GM13977 (cell line): ENCODE measurements around the gene MRO.

Experiments
- DNase-seq: peaks from one replicate; pipeline ENCODE4 v3.0.0; 2012; ENCODE audit warnings: low spot score
- CTCF ChIP-seq: IDR thresholded peaks from 2 replicates; pipeline ENCODE4 v1.5.1; 2012; ENCODE audit warnings: mild to moderate bottlenecking, control low read depth; ENCODE audit not compliant: insufficient read depth; ENCODE audit errors: extremely low read depth, missing control alignments
- in situ Hi-C: fragments of 300-500 bp; cut with MboI; formaldehyde crosslinking; loops from one replicate; pipeline ENCODE4 v1.12.0; 2022; ENCODE audit warnings: low sequenced_read_pairs, low pct_unique_long_range_greater_than_20kb, mixed read lengths, inconsistent platforms; ENCODE audit not compliant: unreplicated experiment

Gene MRO

GRCh38 chr18:50829644-50830043 is 9.8 kb upstream of the MRO start:
- in situ Hi-C loops = loop anchor here (25.0 kb wide), 1 partner anchor 208 kb away; the partner anchor contains the start of gene SMAD4
- no peak for TF ChIP-seq CTCF
- DNase-seq = no peak

GRCh38 chr18:50826027-50826426 is 6.2 kb upstream of the MRO start:
- in situ Hi-C loops = loop anchor here (25.0 kb wide), 1 partner anchor 211 kb away; the partner anchor contains the start of gene SMAD4
- no peak for TF ChIP-seq CTCF
- DNase-seq = no peak

GRCh38 chr18:50825621-50826020 is 5.8 kb upstream of the MRO start:
- in situ Hi-C loops = loop anchor here (25.0 kb wide), 1 partner anchor 212 kb away; the partner anchor contains the start of gene SMAD4
- TF ChIP-seq CTCF = no peak
- no peak for DNase-seq

- in situ Hi-C loops = no loop called here
- no peak for TF ChIP-seq CTCF
- no peak for DNase-seq
These were observed 2.9 kb upstream of the MRO start for GRCh38 chr18:50822756-50823155.

GRCh38 chr18:50820901-50821520 is 1.2 kb upstream of the MRO start:
- no peak for DNase-seq
- in situ Hi-C loops = no loop called here

GRCh38 chr18:50819027-50819727 is 639 bp downstream of the MRO start:
- in situ Hi-C loops = no loop called here
- no peak for DNase-seq
- TF ChIP-seq CTCF = no peak

More at GRCh38 chr18:50820901-50821520, 1.2 kb upstream of the MRO start:
- TF ChIP-seq CTCF = no peak
